ENCODE results near the gene PTPN21.

PTPN21 gene

GRCh38 chr14:88496414-88496813, 58.4 kb downstream of the PTPN21 start:
- DNase-seq (ENCODE audit: insufficient read length, low spot score) (no peak), FAIRE-seq (no peak)
- TF ChIP-seq POLR2AphosphoS5 (IDR thresholded peaks at IDR 0.05; ENCODE audit: low read depth, low read length) (no peak), POU2F2 (IDR thresholded peaks at IDR 0.05; ENCODE audit: low read depth, low read length) (no peak), PAX5 (IDR thresholded peaks at IDR 0.05; ENCODE audit: insufficient read depth, low read length, severe bottlenecking) (no peak), TAF1 (IDR thresholded peaks at IDR 0.05; ENCODE audit: low read depth, low read length) (no peak), POLR2A (IDR thresholded peaks at IDR 0.05; ENCODE audit: low read depth, low read length) (no peak), SPI1 (IDR thresholded peaks at IDR 0.05; ENCODE audit: low read depth, low read length) (no peak)

DNA sequence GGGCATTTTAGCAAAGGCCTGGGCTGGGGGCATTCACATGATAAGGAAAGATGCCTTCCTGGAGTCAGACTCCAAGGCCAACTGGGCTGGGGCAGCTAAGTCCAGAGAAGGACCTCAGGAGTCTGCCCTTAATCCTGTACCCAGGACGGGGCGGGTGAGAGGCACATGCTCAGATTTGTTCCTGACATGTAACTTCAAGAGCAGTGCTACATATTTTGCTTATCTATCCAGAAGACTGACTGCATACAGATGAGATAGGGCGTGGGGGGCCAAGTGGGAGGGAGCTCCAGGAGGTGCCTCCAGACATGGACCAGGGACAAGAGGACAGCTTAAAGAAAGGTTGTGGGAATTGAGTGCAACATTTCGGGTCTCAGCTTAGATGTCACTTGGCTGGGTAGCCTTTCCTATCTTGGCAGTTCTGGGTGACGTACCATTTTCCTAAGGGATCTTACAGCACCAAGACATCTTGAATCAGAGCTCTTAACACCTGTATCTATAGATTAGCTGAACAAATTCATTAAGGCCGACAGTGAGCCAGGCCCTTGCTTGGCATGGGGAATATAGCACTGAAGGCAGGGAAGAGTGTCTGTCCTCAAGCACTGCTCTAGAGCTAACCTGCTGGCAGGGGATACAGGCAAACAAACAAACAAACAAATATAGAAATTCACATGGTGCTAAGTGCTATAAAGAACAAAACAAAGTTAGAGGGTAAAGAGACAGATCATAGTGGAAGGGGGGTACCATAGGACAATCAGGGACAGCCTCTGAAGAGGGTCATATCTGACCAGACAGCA, 61.2 kb downstream of the PTPN21 start:
- FAIRE-seq: no peak
- TF ChIP-seq SPI1 (IDR thresholded peaks at IDR 0.05; ENCODE audit: low read depth, low read length) (no peak), PAX5 (IDR thresholded peaks at IDR 0.05; ENCODE audit: insufficient read depth, low read length, severe bottlenecking) (no peak), POLR2AphosphoS5 (IDR thresholded peaks at IDR 0.05; ENCODE audit: low read depth, low read length) (no peak), POU2F2 (IDR thresholded peaks at IDR 0.05; ENCODE audit: low read depth, low read length) (no peak), TAF1 (IDR thresholded peaks at IDR 0.05; ENCODE audit: low read depth, low read length) (no peak), POLR2A (IDR thresholded peaks at IDR 0.05; ENCODE audit: low read depth, low read length) (no peak)
- no peak for DNase-seq (ENCODE audit: insufficient read length, low spot score)

DNA sequence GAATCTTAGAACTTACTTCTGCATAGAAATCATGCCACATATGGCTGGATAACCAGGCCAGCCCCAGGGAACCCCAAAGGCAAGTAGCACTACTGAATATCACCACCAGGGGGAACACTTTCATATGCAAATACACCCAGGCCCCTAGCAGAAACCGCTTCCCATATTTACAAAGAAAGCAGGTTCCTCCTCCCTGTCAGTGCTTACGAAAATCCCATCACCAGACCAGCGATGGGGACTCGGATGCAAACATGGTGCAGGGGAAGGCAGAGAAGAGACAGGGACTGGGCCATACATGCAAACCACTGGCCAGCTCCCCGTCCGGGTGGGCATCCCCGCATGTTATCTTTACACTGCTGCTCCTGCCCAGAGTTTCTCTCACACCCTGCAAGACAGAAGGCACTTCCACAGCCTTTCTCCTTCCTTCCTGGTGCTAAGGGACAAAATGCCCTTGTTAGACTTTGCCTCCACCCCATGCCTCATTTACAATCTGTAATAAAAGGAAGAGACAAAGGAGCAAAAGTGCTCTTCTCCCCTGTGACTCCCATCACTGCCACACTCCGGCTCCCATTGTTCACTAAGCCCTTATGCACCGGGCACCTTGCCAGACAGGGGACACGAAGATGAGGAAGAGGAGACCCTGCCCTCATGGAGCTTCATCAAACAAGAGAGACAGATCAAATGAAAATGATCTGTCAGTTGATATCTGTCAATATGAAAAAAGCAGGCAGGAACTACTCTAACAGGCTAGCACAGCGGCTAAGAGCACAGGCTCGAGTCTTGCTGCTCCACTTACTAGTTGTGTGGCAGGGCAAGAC, 62.3 kb downstream of the PTPN21 start:
- TF ChIP-seq PAX5 (IDR thresholded peaks at IDR 0.05; ENCODE audit: insufficient read depth, low read length, severe bottlenecking): no peak
- TF ChIP-seq POU2F2 (IDR thresholded peaks at IDR 0.05; ENCODE audit: low read depth, low read length): peak; percentile 98
- TF ChIP-seq TAF1 (IDR thresholded peaks at IDR 0.05; ENCODE audit: low read depth, low read length): no peak
- TF ChIP-seq SPI1 (IDR thresholded peaks at IDR 0.05; ENCODE audit: low read depth, low read length): peak; percentile 23; the same call in 1 of the 2 replicates
- TF ChIP-seq POLR2A (IDR thresholded peaks at IDR 0.05; ENCODE audit: low read depth, low read length): no peak
- no peak for TF ChIP-seq POLR2AphosphoS5 (IDR thresholded peaks at IDR 0.05; ENCODE audit: low read depth, low read length)
- peak; percentile 78 for FAIRE-seq

GRCh38 chr14:88490168-88490567, 64.6 kb downstream of the PTPN21 start:
- no peak for TF ChIP-seq TAF1 (IDR thresholded peaks at IDR 0.05; ENCODE audit: low read depth, low read length)
- TF ChIP-seq SPI1 (IDR thresholded peaks at IDR 0.05; ENCODE audit: low read depth, low read length): no peak
- TF ChIP-seq PAX5 (IDR thresholded peaks at IDR 0.05; ENCODE audit: insufficient read depth, low read length, severe bottlenecking): no peak
- no peak for TF ChIP-seq POLR2AphosphoS5 (IDR thresholded peaks at IDR 0.05; ENCODE audit: low read depth, low read length)
- no peak for TF ChIP-seq POU2F2 (IDR thresholded peaks at IDR 0.05; ENCODE audit: low read depth, low read length)
- no peak for TF ChIP-seq POLR2A (IDR thresholded peaks at IDR 0.05; ENCODE audit: low read depth, low read length)
- FAIRE-seq: no peak
- no peak for DNase-seq (ENCODE audit: insufficient read length, low spot score)

More for the DNA sequence above, 62.3 kb downstream of the PTPN21 start:
- DNase-seq (ENCODE audit: insufficient read length, low spot score): peak; percentile 39

DNA sequence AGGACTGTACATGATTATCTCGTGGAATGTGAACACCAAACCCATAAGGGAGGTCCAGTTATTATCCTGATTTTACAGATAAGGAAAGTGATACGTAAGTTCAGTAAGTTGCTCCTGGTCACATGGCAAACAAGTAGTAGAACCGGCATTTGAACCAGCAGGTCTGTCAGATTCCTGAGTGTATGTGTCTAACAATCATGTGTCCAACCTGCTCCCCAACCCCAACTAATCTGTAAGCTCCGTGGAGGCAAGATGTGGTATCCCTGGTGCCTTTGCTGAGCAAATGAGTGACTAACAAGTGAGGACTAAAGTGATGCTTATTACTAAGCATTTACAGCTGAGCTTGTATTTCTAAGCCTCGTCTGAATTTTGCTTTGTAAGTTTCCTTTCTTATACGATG, 65.9 kb downstream of the PTPN21 start:
- no peak for FAIRE-seq
- TF ChIP-seq SPI1 (IDR thresholded peaks at IDR 0.05; ENCODE audit: low read depth, low read length) (no peak), POU2F2 (IDR thresholded peaks at IDR 0.05; ENCODE audit: low read depth, low read length) (no peak), POLR2A (IDR thresholded peaks at IDR 0.05; ENCODE audit: low read depth, low read length) (no peak), POLR2AphosphoS5 (IDR thresholded peaks at IDR 0.05; ENCODE audit: low read depth, low read length) (no peak), TAF1 (IDR thresholded peaks at IDR 0.05; ENCODE audit: low read depth, low read length) (no peak), PAX5 (IDR thresholded peaks at IDR 0.05; ENCODE audit: insufficient read depth, low read length, severe bottlenecking) (no peak)
- no peak for DNase-seq (ENCODE audit: insufficient read length, low spot score)

DNA sequence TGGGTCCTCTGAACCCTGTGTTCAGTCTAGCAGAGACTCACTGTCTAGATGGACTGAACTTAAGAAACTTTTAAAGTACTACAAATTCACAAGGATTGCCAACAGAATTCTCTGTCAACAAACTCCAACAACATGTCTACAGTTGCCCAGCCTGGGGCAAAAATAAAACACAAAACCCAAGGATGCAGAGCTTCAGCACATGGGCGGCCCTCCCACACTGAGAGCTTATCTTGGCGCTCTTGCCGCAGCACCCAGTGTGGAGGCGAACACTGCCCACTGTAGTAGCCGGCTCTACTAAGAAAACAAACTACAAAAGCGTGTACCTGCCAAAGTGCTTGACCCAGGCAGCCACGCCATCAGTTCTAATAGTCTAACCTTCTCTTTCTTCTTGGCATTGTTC, 66.7 kb downstream of the PTPN21 start:
- FAIRE-seq: no peak

GRCh38 chr14:88482524-88482923, 72.3 kb downstream of the PTPN21 start:
- FAIRE-seq (no peak), DNase-seq (ENCODE audit: insufficient read length, low spot score) (no peak)
- TF ChIP-seq TAF1 (IDR thresholded peaks at IDR 0.05; ENCODE audit: low read depth, low read length): no peak
- TF ChIP-seq POLR2A (IDR thresholded peaks at IDR 0.05; ENCODE audit: low read depth, low read length): no peak
- TF ChIP-seq SPI1 (IDR thresholded peaks at IDR 0.05; ENCODE audit: low read depth, low read length): no peak
- TF ChIP-seq POLR2AphosphoS5 (IDR thresholded peaks at IDR 0.05; ENCODE audit: low read depth, low read length): no peak
- no peak for TF ChIP-seq PAX5 (IDR thresholded peaks at IDR 0.05; ENCODE audit: insufficient read depth, low read length, severe bottlenecking)
- no peak for TF ChIP-seq POU2F2 (IDR thresholded peaks at IDR 0.05; ENCODE audit: low read depth, low read length)

More for the DNA sequence above, 66.7 kb downstream of the PTPN21 start:
- TF ChIP-seq POLR2AphosphoS5 (IDR thresholded peaks at IDR 0.05; ENCODE audit: low read depth, low read length) (no peak), SPI1 (IDR thresholded peaks at IDR 0.05; ENCODE audit: low read depth, low read length) (no peak), POU2F2 (IDR thresholded peaks at IDR 0.05; ENCODE audit: low read depth, low read length) (no peak), PAX5 (IDR thresholded peaks at IDR 0.05; ENCODE audit: insufficient read depth, low read length, severe bottlenecking) (no peak), POLR2A (IDR thresholded peaks at IDR 0.05; ENCODE audit: low read depth, low read length) (no peak), TAF1 (IDR thresholded peaks at IDR 0.05; ENCODE audit: low read depth, low read length) (no peak)
- DNase-seq (ENCODE audit: insufficient read length, low spot score): no peak

DNA sequence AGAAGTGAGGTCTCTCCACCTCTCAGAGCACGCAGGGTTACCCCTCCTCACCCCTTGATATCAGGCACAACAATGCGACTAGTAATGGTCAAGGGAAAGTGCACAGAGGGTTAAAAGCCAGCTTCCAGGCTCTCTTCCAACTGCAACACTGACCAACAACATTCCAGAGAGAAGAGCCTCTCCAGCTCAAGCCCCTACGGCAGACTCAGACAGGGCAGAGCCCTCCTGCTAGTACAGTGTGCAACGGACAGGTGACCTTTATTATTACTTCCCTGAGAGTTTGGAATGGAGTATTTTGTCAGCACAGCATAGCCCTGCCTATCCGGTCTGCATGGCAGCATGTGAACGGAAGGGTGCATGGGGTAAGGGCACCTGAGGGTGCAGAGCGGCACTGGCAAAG, 73.0 kb downstream of the PTPN21 start:
- TF ChIP-seq SPI1 (IDR thresholded peaks at IDR 0.05; ENCODE audit: low read depth, low read length) (no peak), POU2F2 (IDR thresholded peaks at IDR 0.05; ENCODE audit: low read depth, low read length) (no peak), POLR2AphosphoS5 (IDR thresholded peaks at IDR 0.05; ENCODE audit: low read depth, low read length) (no peak), PAX5 (IDR thresholded peaks at IDR 0.05; ENCODE audit: insufficient read depth, low read length, severe bottlenecking) (no peak), TAF1 (IDR thresholded peaks at IDR 0.05; ENCODE audit: low read depth, low read length) (no peak), POLR2A (IDR thresholded peaks at IDR 0.05; ENCODE audit: low read depth, low read length) (no peak)
- DNase-seq (ENCODE audit: insufficient read length, low spot score) (no peak), FAIRE-seq (no peak)

DNA sequence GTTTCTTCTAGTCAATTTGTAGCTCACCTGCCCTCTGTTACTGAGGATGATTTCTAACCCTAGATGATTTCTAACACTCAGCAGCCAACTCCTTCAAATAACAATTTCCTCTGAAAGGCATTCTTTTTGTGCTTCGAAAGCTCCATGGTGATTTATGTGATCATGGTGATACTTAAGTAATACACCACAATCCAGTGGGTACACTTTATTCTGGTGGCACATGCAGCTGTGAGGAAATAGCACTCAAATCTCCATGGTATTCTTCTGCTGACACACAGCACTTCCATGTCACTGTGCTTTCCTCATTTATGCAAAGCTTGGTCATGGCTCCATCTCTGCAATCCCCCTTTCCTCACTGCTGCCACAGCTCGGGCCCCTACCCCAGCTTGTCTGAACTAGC, 73.7 kb downstream of the PTPN21 start:
- FAIRE-seq: no peak
- no peak for TF ChIP-seq PAX5 (IDR thresholded peaks at IDR 0.05; ENCODE audit: insufficient read depth, low read length, severe bottlenecking)
- TF ChIP-seq POU2F2 (IDR thresholded peaks at IDR 0.05; ENCODE audit: low read depth, low read length): no peak
- TF ChIP-seq POLR2AphosphoS5 (IDR thresholded peaks at IDR 0.05; ENCODE audit: low read depth, low read length): no peak
- DNase-seq (ENCODE audit: insufficient read length, low spot score): no peak
